ENCODE data around the gene NAE1.

The NAE1 gene

DNA sequence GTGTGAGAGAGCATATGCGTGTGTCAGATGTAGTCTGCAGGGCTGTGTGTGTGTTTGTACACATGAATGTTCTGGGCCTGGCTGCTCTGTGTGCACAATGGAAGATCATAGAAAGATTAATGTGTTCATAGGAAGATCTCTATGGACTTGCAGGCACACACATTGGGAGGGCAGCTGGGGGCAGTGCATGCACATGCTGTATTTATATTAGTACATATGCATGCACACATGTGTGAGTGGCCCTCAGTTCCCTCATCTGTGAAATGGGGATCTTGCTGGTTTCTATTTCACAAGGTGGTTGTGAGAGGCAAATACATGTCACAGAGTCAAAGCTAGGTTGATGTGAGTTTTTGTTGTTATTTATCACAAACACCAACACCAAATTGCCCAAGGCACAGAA is 15.5 kb upstream of the NAE1 start:
- TF ChIP-seq, protein P1, sequence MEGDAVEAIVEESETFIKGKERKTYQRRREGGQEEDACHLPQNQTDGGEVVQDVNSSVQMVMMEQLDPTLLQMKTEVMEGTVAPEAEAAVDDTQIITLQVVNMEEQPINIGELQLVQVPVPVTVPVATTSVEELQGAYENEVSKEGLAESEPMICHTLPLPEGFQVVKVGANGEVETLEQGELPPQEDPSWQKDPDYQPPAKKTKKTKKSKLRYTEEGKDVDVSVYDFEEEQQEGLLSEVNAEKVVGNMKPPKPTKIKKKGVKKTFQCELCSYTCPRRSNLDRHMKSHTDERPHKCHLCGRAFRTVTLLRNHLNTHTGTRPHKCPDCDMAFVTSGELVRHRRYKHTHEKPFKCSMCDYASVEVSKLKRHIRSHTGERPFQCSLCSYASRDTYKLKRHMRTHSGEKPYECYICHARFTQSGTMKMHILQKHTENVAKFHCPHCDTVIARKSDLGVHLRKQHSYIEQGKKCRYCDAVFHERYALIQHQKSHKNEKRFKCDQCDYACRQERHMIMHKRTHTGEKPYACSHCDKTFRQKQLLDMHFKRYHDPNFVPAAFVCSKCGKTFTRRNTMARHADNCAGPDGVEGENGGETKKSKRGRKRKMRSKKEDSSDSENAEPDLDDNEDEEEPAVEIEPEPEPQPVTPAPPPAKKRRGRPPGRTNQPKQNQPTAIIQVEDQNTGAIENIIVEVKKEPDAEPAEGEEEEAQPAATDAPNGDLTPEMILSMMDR (IDR thresholded peaks at IDR 0.05; ENCODE audit: borderline replicate concordance, control extremely low read depth, extremely low read depth, insufficient read depth, missing control alignments), result no peak
- no peak for DNase-seq (ENCODE audit: low spot score)
- in situ Hi-C loops (cut with MboI; ENCODE audit: low sequenced_read_pairs, unreplicated experiment), result no loop called here

DNA sequence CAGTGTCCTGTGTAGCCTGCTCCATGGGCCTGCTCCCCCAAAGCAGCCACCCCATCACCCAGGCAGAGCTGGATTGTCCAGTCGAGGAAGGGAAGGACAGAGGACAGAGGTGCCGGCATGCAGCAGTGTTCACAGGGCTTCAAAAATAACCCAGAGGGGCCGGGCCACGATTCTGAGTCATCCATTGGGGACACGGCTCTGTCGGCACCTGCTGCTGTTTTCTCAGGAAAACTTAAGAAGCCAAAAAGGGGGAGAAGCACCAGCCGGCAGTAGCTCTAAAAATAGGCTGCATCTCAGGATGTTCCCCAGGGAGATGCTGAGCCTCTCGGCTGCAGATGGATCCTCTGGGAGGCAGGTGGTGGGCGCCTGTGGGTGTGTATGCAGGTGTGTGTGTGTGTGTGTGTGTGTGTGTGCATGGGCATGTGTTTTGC is 15.0 kb upstream of the NAE1 start:
- in situ Hi-C loops (cut with MboI; ENCODE audit: low sequenced_read_pairs, unreplicated experiment), result no loop called here
- no peak for DNase-seq (ENCODE audit: low spot score)
- TF ChIP-seq, protein P1 (IDR thresholded peaks at IDR 0.05; ENCODE audit: borderline replicate concordance, control extremely low read depth, extremely low read depth, insufficient read depth, missing control alignments), result no peak

DNA sequence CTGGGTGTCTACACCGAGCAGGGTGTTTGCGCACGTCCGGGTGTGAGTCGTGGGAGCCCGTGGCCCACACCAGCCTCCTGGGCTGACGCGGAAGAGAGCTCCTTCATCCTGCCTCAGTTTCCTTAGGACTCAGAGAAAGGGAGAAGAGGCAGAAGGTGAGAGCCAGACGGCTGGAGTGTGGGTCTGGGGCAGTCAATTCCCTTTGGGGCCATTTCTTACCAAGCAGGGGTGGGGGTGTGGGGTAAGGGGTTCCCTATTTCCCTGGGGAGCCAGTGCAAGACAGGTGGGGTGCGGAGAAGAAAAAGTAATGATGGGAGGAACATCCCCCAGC is 14.3 kb upstream of the NAE1 start:
- DNase-seq (ENCODE audit: low spot score), result no peak
- TF ChIP-seq, protein P1 (IDR thresholded peaks at IDR 0.05; ENCODE audit: borderline replicate concordance, control extremely low read depth, extremely low read depth, insufficient read depth, missing control alignments), result no peak
- in situ Hi-C loops (cut with MboI; ENCODE audit: low sequenced_read_pairs, unreplicated experiment), result no loop called here

DNA sequence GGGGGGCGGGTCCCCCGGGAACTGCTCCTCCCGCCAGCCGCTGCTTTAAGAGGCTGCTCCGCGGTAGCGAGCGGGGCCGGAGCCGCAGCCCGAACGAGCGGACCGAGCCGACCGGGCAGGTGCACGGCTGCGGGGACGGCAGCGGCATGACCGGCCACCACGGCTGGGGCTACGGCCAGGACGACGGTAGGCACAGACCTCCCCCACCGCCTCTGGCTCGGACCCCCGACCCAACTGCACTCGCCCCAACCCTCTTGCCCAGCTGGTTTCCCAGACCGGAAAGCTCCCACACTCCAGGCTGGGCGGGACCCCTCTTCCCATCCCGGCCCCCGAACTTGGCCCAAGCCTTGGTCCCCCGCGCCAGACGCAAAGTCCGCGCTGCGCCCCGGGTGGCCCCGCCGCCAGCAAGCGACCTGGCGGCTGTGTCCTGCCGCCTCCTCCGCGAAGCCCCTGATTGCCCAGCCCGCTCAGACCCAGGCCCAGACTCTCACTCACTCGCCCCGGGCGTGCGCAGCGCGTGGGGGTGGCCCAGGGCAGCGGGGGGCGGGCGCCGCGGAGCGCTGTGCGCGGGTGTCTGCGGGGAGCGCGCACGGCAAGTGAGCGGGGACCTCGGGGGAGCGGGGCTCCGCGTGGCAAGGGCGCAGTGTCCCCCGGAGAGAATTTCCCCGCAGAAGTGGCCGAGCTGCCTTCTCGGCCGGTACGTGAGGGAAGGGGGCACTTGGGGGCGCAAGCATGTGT is 13.7 kb upstream of the NAE1 start, which contains the start of gene CA7:
CA7 (plus strand) TSS at position 73 of the 738 bp plus-strand sequence; CDS start at position 147, 74 bp downstream.
- TF ChIP-seq, protein P1 (IDR thresholded peaks at IDR 0.05; ENCODE audit: borderline replicate concordance, control extremely low read depth, extremely low read depth, insufficient read depth, missing control alignments), result no peak
- in situ Hi-C loops (cut with MboI; ENCODE audit: low sequenced_read_pairs, unreplicated experiment), result no loop called here
- no peak for DNase-seq (ENCODE audit: low spot score)

DNA sequence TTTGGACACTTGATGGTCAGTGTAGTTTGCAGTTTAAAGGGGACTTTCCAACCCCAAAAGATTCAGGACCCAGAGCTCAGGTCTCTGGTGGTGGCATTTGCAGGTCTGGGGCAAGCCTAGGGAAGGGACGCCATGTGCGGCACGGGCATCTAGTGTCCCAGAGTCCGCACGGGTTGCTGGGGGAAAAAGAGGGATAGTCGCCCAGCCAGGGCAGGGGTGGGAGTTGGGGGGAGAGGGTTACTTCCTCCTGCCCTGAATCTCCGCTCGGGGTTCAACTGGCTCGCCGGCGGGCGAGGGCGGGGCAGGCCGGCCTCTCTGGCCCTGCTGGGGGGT is 13.2 kb upstream of the NAE1 start:
- DNase-seq (ENCODE audit: low spot score), result no peak
- TF ChIP-seq, protein P1 (IDR thresholded peaks at IDR 0.05; ENCODE audit: borderline replicate concordance, control extremely low read depth, extremely low read depth, insufficient read depth, missing control alignments), result no peak
- in situ Hi-C loops (cut with MboI; ENCODE audit: low sequenced_read_pairs, unreplicated experiment), result no loop called here

DNA sequence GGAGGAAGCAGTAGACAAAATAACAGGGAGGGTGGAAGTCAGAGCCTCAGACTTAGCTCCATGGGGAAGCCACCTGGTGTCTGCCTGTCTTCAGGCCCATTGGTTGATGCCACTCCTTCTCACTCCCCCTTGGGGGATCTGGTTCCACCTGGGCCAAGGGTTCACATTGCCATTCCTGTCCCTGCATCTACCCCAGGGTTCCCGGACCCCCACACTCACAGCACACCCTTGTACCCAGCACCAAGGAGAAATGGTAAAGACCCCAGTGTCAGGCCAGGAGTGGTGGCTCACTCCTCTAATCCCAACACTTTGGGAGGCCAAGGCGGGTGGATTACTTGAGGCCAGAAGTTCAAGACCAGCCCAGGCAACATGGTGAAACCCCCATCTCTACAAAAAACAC is 12.4 kb upstream of the NAE1 start:
- DNase-seq (ENCODE audit: low spot score), result no peak
- TF ChIP-seq, protein P1 (IDR thresholded peaks at IDR 0.05; ENCODE audit: borderline replicate concordance, control extremely low read depth, extremely low read depth, insufficient read depth, missing control alignments), result no peak
- in situ Hi-C loops (cut with MboI; ENCODE audit: low sequenced_read_pairs, unreplicated experiment), result no loop called here
